ENCODE data around the gene PIAS1.
"Not testable (repeated sequence)": the region's sequence is repeated elsewhere in the genome, so short reads cannot be mapped to it uniquely, and the experiment has no call there.

Gene PIAS1

DNA sequence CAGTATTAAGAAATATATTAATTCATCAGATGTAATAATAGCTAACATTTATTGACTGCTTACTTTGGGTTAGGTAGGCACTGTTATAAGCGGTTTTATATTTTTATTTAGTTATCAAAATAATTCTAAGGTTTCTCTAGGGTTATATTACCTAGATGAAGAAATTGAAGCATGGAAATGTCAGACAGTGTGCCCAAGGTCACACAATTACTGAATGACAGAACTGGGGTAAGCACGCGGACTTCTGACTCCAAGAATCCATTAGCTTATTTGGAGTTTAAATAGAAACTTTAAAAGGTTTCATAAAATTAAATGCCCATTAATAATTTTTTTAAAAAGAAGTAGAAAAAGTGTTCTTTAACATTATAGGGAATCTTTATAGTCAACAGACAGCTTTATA, 76.7 kb downstream of the PIAS1 start:
- DNase-seq, result no peak

DNA sequence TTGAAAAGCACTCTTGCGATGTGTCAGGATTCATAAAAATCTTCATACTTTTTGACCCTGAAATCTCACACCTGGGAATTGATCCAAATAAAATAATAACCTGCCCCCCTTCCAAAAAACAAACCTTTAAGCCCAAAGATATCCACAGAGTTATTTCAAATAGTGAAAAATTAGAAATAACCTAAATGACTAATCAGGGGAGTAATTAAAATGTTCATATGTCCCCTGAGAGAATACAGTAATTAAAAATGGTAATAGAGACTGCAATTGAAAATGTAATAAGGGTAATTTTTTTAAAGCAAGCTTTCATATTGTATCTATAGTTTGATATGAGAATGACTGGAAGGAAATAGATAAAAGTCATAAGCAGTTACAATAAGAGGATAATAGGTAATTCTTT, 83.0 kb downstream of the PIAS1 start:
- DNase-seq, result no peak

DNA sequence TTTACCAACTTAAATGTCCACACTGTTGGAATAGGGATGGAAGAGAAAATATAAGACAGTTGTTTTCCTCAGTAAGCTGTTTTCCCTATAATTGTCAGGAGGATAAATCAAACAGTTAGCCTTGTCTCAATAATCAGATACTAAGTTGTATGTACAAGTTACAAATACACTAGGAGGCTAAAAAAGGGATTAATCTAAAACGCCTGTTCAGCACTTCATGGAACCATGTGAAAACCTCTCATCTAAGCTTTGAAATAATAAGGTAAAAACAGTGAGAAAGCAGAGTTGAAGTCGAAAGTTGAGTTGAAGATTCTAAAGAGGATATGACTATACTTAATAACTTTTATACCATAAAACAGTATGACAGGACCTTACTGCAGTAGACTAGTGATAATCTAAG, 89.0 kb downstream of the PIAS1 start:
- no peak for DNase-seq

DNA sequence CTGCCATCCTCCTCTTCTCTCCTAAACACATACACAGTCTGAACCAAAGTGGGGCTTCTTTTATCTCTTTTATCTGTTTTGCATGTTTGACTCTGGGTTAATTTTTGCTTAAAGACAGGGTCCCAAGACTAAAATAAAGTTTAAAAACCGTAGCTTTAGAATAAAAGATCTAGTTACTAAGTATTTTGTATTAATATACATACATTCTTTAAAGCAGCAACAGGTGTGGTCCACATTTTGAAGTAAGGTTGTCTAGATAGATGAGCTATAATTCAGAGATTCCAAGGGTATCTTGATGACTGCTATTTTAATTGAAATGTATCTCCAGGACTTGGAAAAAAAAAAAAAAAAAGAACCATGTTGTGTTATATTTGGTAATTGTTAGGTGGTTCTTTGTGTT, 89.7 kb downstream of the PIAS1 start:
- DNase-seq, result no peak

DNA sequence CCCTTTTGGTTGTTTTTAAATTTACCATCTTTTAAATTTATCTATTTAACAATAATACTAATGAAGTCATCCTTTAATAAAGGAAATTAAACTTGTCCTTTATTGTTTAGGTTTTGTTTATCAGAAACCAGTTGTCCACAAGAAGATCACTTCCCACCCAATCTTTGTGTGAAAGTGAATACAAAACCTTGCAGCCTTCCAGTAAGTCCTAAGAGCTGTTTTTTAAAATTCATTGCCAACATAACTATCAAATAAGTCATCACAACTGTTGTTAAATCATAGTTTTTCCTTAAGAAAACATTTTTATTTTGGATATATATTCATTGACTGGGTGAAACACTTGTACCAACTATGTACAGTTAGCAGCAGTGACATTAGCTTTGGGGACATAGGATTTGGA, 91.6 kb downstream of the PIAS1 start:
- no peak for DNase-seq

DNA sequence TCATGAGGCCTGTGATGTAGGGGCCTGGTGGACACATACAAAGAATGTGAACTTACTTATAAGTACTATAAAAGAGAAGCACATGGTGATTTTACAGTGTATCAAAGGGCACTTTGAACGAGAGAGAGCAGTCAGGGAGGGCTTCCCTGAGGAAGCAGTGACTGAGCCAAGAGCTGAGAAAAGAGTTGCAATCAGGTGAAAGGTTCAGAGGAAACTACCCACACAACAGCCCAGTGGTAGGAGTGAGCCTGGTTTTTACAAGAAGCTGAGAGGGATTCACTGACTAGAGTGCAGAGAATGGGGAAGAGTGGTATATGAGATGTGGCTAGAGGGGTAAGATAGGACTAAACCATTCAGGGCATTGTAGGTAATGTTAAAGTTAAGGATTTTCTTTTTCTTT, 93.9 kb downstream of the PIAS1 start:
- DNase-seq, result no peak

DNA sequence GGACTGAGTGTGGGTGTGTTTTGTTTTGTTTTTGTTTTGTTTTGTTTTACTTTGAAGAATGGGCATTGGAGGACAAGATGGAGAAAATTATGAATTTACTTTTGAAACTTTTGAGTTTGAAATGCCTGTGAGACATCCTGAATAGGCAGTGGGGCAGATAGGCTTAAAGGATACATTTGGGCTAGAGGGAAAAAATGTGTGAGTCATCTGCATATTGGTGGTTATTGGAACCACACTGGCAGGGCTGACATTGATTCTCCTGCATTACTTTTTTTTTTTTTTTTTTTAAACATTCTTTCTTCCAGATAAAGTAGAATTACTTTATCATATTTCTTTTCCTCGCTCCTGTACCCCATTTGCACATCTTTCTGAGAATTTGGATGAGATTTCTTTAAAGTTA, 94.9 kb downstream of the PIAS1 start:
- no peak for DNase-seq

DNA sequence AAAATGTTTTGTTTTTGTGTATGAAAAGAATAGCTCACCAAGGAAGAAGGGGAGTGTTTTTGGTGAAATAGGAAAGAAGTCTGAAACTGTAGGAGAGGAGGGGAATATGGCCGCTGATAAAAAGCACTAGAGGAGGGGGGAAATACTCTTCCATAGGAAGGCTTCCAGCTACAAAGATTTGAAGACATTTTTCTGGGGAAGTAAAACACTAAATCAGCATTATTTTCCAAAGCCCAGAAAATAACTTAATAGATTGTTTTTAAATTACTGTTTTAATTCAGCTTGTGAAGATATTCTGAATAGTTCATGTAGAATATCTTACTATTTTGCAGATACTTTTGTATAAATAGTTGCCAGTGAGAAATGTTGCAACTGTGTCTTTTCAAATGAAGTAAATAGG, 96.1 kb downstream of the PIAS1 start:
- DNase-seq, result no peak

DNA sequence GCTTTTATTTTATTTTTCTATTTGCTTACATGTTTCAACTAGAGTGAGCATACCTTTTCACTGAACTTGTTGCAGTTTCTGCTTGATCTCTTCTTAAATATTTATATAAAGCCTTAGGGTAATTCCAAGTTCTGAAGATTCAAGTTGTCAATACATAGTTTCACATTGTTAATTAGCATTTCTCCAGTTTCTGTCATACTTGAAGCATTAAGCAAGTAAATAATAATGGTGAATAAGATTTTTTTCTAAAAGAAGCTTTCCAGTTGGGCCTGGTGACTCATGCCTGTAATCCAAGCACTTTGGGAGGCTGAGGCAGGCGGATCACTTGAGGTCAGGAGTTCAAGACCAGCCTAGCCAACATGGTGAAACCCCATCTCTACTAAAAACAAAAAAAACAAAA, 97.2 kb downstream of the PIAS1 start:
- no peak for DNase-seq

DNA sequence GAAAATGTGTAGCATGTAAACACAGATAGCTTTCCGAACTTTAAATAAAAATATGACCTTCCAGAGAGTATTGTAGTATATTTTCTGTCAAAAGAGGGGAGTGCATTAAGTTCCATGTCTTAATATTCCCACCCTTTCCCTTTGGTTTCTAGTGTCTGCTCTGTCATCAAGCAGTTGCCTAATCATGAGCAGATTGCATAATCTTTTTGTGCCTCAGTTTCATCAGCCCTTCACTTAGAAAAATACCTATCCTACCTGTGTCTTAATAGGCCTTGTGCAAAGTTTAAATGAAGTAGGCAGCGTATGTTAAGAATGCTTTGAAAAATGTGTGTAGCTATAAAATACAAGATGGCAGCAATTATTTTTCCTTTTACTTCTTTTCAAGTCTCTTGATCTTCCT, 98.2 kb downstream of the PIAS1 start:
- DNase-seq, result no peak

DNA sequence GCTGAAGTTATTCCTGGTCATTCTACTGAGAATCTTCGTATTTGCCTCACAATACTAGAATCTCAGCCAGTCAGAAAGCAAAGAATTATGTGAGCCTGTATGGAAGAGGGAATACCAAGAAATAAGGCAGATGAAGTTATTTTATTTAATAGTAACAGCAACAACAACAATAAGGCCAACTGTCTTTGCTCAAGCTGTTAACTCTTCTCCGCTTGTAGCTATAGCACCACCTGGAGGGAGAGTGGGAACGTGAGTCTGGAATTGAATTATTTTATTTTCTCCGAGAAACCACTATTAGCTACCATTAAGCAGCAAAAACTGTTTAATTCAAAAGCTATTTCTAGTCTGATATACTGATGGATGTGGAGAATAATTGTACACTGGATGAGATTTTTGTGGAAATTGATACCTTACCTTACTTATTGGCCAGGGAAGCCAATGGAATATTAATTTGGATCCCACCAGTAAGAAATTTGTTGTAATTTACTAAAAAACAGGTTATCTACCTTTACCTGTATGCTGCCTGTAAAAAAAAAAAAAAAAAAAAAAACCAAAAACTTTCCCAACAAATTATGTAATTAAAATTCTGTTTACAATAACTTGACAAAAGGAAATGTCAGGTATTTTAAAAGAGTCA, 100.9 kb downstream of the PIAS1 start:
- no peak for DNase-seq

DNA sequence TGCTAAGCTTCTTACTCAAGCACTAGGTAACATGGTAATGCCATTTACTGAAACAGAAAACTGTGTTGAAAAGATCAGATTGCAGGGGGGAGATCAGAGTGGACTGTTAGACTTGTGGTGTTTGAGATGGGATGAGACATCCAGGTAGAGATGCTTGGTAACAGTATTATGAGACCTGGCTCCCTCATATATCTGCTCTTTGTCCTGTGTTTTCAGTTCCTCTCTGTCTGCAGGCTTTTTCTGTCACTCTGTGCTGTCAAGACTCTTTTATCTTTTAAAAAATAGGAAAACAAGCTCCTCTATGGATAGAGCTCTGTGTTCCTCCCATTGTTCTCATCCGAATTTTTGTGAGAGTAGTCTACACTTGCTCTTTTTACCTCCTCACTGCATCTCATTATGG, 103.0 kb downstream of the PIAS1 start:
- no peak for DNase-seq

DNA sequence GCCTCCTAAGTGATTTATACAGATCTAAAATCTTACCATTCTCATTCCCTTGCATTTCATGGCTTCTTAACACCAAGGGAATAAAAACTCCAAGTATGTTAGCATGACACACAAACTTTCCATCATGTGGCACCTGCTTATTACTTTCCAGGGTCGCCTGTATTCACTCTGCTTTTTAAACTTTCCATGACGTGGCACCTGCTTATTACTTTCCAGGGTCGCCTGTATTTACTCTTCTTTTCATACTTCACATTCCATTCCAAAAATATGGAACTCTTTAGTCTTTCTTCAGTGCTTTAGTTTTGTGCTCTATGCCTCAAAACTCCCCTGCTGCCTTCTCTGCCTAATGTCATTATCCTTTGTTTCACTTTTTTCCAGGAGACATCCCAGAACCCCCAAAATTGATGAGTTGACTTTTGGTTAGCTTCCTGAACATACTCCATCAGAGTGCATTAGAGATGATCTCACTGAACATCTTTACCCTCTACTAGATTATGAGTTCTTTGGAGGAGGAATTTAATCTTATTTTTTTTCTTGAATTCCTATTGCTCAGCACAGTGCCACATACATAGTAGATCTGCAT, 104.0 kb downstream of the PIAS1 start:
- no peak for DNase-seq

DNA sequence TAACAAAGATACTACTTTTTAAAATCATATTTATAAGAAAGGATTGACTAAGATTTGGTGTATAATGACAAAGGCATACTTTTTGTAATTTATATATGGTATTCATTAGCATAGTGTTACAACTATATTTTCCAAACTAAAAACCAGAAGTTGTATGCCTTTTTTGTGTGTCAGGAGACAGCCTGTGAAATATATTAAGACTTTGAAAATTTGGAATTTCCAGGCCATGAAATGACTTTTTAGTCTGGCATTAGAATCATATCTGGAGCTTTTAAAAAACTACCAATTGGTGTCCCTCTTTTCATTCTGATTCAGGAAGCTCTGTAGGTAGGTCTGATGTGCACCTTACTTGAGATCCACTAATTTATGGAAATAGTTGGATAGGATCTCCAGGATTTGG, 109.1 kb downstream of the PIAS1 start:
- no peak for DNase-seq

DNA sequence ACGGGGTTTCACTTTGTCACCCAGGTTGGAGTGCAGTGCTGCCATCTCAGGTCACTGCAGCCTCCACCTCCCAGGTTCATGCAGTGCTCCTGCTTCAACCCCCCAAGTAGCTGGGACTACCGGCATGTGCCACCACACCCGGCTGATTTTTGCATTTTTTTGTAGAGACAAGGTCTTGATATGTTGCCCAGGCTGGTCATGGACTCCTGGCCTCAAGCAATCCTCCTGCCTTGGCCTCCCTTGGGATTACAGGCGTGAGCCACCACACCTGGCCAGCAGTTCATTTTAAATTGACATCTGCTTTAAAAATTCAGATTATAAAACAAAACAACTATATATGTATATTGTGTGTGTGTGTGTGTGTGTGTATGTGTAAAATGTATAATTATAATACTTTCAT, 112.7 kb downstream of the PIAS1 start:
- no peak for DNase-seq

DNA sequence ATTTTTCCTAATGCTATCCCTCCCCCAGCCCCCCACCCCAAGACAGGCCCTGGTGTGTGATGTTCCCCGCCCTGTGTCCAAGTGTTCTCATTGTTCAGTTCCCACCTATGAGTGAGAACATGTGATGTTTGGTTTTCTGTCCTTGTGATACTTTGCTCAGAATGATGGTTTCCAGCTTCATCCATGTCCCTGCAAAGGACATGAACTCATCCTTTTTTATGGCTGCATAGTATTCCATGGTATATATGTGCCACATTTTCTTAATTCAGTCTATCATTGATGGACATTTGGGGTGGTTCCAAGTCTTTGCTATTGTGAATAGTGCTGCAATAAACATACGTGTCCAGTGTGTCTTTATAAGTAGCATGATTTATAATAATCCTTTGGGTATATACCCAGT, 117.9 kb downstream of the PIAS1 start:
- DNase-seq, result not testable (repeated sequence)

DNA sequence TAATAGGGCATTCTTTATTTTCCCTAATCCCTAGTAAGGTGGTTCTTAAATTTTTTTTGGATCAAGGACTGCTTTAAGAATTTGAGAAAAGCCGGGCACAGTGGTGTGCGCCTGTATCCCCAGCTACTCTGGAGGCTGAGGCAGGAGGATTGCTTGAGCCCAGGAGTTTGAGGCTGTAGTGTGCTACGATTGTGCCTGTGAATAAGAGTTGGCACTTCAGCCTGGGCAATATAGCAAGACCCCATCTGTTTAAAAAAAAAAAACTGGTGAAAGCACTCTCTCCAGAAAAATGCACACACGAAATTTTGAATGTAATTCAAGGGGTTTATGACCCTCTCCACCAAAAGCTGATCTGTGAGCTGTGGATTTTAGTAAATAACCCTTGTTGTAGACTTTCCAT, 119.0 kb downstream of the PIAS1 start:
- DNase-seq, result no peak

DNA sequence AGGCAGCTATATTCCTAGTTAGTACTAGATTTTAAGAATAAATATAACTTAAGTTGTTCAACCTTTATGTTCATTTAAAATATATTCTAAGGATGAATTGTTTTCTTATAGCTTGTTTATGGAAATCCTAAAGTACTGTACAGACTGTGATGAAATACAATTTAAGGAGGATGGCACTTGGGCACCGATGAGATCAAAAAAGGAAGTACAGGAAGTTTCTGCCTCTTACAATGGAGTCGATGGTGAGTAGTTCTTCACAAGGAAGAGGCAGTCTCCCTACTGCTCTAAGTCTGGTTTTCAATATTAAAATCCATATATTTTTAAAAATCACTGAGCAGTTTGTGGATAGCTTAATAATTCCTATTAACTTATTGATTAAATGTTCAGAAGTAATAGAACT, 121.4 kb downstream of the PIAS1 start:
- DNase-seq, result no peak

DNA sequence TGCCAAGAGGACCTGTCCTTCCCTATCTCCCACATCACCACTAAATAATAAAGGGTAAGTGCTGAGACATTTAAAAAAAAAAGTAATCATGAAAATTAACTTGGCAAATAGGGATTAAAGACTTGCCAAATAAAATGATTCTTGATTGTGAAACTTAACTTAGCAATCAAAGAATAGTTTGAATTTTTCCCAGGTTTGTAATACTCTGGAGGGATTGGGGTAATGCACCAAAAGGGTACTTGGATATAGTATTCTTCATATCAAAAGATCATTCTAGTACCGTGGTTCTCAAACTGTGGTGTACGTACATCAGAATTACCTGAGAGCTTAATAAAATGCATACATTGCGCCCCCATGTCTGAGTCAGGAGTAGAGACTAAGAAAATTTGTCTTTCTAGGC, 122.5 kb downstream of the PIAS1 start:
- DNase-seq, result no peak

DNA sequence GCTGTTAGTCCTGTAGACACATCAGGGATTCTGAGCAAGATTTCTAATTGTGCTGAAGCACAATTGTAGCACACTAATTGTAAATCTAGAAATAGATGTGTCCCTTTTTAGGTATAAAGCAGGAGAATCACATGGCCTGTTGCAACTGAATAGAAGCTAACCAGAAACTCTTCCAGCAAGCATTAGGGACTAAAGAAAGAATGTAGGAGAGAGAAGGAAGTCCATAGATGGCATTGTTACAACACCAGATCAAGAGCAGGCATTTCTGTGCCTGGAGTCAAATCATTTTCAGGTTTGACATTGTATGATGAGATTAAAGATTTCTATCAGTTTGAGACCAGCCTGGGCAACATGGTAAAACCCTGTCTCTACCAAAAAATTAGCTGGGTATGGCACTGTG, 123.6 kb downstream of the PIAS1 start:
- no peak for DNase-seq

DNA sequence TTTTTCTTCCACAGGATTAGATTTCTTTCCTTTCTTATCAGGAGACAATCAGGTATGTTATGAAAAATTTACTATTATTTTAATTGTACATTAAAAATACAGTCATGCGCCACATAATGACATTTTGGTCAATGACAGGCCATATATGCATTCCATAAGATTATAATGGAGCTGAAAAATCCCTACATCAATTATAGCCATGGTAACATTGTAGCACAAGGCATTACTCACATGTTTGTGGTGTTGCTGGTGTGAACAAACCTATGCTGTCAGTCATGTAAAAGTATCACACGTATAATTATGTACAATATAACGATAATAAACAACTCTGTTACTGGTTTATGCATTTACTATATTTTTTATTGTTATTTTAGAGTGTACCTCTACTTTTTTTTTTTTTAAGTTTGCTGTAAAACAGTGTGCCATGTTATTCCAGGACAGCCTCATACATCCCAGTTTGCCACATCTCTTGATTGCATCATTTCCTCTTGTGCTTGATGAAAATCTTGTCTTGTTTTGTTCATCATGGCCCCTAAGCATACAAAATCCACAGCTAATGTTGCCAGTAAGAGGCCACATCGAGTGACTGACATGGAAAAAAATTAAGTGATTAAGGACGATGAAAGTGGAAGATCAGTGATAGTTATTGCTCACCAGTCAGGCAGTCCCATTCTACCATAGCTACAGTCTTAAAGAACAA, 129.7 kb downstream of the PIAS1 start:
- no peak for DNase-seq

DNA sequence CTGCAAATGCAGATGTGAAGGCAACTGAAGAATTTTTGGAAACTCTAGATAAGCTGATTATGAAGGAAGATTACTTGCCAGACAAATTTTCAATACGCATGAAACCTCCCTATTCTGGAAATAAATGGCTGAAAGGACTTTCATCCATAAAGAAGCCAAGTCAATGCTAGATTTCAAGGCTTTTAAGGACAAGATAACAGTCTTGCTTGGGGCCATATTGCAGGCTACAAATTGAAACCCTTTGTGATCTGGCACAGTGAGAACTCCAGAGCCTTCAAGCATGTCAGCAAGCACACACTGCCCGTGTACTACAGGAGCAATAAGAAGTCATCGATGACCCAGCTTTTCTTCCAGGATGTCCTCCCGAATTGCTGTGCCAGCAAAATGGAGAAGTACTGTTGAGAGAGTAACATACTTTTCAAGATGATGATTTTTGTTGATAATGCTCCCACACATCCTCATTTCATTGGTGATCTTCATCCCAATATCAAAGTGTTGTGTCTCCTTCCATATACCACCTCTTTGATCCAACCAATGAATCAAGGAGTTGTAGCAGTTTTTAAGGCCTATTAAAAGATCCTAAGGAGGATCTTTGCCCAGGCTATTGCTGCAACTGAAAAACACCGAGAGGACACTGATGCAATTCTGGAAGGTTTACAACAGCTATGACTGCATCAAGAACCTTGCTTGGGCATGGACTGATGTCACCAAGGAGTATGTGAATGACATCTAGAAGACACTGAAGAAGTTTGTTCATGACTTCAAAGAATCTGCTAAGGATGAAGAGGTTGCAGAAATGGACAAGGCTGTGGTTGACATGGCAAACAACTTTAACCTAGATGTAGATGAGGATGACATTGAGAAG, 130.7 kb downstream of the PIAS1 start:
- DNase-seq, result no peak

DNA sequence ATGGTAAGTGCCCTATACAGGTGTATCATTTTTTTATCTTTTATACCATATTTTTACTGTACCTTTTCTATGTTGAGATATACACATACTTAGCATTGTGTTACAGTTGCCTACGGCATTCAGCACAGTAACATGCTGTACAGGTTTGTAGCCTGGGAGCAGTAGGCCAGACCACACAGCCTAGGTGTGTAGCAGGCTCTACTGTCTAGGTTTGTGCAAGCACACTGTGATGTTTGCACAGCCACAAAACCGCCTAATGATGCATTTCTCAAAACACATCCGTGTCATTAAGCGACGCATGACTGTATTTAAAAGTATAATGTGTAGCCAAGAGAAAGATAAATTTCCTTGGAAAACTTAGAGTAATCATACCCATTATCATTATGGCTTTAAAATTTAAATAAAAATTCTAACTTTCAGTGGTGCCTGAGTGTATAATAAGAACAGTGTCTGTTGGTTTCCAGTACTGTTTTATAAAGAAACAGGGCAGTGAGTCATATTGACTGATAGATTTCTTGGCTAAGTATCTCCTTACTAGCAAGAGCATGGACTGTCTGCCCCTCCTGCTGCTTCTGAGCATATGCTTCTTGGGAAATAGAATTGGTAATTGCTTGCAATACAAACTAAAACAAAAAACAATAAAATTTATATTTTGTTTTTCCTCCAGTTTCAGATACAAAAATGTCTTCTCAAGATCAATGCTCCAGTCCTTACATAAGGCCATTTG, 132.7 kb downstream of the PIAS1 start:
- DNase-seq, result no peak

All from activated effector memory CD4-positive, alpha-beta T cell treated with Interleukin-2 at 50 U/mL for 16 hours (primary cell).